HG03108 (cell line): ENCODE results near the gene RPRD2.

Experiments
- ATAC-seq: cut with Tn5 transposase; IDR thresholded peaks from one replicate; pipeline ENCODE4 v1.9.1; 2021; ENCODE audit warnings: moderate library complexity; ENCODE audit not compliant: unreplicated experiment

RPRD2 gene

DNA sequence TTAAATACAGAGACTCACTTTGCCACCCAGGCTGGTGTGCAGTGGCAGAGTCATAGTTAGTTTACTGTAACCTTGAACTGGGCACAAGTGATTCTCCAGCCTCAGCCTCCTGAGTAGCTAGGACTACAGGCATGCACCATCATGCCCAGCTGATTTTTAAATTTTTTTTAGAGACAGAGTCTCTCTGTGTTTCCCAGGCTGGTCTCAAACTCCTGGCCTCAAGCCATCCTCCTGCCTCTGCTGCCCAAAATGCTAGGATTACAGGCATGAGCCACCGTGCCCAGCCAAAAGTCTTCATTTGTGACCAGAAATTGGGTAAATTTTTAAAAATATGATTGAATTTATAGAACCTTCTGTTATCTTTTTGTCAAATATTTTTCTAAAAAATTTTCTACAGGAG lies 105.3 kb downstream of the RPRD2 start:
- no peak for ATAC-seq

DNA sequence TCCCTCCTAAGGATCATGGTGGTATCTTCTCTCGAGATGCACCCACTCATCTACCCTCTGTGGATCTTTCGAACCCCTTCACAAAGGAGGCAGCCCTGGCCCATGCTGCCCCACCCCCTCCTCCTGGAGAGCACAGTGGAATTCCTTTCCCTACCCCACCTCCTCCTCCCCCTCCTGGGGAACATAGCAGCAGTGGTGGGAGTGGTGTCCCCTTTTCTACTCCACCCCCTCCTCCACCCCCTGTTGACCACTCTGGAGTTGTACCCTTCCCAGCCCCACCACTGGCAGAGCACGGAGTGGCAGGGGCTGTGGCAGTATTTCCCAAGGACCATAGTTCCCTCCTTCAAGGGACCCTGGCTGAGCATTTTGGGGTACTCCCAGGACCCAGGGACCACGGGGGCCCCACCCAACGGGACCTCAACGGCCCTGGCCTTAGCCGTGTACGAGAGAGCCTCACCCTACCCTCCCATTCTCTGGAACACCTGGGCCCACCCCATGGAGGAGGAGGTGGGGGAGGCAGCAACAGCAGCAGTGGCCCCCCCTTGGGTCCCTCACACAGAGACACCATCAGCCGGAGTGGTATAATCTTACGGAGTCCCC lies 108.8 kb downstream of the RPRD2 start:
- no peak for ATAC-seq

DNA sequence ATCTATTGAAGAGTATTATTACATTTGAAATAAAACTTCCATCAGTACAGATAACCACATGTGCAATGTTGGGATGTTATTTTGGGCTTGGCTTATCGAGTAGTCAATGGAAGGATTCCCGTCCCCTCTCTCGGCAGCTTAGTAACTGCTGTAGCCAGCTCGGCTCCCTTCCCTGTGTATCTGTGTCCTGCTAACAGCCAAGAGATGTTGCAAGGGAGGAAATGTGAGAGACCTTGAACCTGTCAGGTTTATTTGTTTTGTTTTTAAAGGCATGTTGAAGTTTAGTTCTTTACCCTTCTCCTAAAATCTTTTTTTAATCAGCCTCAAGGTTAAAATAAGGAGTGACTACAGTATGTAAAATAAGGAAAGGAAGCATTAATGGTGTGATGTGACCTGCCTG lies 109.7 kb downstream of the RPRD2 start:
- ATAC-seq: no peak

DNA sequence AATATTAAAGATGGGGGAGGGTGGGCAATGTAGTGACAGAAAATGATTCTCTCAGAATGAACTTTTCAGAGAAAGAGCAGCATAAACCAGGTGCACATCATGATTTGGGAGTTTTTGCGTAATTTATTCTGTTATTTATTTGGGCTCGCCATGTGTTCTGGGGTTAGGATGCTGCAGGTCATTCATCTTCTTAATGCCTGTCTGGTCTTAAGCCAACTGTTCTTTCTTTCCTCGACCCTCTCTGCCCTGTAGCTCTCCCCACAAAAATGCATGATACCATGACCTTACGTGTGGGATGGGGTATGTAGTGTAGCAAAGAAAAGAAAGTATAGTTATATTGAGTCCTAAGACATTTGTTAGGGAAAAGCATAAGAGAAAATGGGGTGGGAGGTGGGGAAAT lies 110.9 kb downstream of the RPRD2 start:
- ATAC-seq: no peak

GRCh38 chr1:150476754-150477153 lies 112.8 kb downstream of the RPRD2 start:
- ATAC-seq: no peak

GRCh38 chr1:150477320-150477719 lies 113.4 kb downstream of the RPRD2 start:
- ATAC-seq: no peak

GRCh38 chr1:150477733-150478132 lies 113.8 kb downstream of the RPRD2 start:
- ATAC-seq: no peak

DNA sequence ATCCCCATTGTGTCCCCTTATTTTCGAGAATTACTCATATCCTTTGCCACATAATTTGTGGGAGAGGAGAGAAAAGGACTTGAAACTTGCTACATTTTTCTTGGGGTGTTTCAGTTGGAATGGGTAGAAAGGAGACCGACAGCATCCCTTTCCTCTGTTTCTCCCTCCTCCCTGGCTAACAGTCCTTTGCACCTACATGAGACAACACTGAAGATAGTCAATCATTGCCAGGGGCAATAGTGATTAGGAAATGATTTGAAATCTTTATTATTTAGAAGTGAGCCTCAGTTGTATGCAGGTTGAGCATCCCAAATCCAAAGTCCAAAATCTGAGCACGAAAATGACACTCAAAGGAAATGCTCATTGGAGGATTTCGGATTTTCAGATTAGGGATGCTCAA lies 115.4 kb downstream of the RPRD2 start:
- ATAC-seq: no peak

- ATAC-seq: no peak
These were observed 116.0 kb downstream of the RPRD2 start for GRCh38 chr1:150479927-150480352.

DNA sequence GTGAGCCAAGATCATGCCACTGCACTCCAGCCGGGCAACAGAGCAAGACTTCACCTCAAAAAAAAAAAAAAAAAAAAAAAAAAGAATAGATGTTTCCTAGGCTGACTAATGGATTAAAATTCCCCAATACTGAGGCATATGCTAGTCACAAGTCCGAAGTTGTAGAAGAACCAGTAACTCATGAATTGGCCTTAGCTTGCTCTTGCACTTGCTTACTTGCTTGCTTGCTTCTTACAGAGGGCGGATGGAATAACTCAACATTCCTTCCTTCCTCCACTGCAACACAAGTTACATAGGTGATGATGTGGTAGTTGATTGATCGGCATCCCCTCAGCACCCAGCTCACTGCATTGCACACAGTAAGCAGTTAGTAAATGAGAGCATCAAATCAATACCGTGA lies 120.5 kb downstream of the RPRD2 start:
- ATAC-seq: no peak

GRCh38 chr1:150484861-150485260 lies 120.9 kb downstream of the RPRD2 start:
- ATAC-seq: no peak

GRCh38 chr1:150486966-150487762 lies 123.2 kb downstream of the RPRD2 start, which contains the start of gene TARS2:
Gene TARS2 (plus strand): TSS chr1:150487419. CDS start chr1:150487451, 32 bp downstream.
- ATAC-seq: peak; percentile 100

GRCh38 chr1:150487763-150488115 lies 123.8 kb downstream of the RPRD2 start:
- ATAC-seq: no peak

DNA sequence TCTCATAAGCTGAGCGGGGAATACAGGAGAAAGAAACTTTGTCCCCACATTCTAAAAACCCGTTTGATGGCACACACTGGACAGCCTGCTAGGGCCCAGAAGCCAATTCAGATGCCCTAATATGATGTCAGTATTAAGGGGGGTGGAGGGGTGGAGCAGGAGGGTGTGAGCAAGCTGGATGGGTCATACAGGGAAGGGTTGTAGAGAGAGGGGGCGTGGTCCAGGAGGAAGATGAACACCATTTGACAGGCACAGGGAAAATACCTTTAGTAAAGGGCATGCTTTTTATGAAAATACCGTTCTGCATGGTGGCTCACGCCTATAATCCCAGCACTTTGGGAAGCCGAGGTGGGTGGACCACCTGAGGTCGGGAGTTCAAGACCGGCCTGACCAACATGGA lies 129.2 kb downstream of the RPRD2 start:
- ATAC-seq: no peak

- ATAC-seq: no peak
These were observed 134.4 kb downstream of the RPRD2 start for GRCh38 chr1:150498342-150498741.

DNA sequence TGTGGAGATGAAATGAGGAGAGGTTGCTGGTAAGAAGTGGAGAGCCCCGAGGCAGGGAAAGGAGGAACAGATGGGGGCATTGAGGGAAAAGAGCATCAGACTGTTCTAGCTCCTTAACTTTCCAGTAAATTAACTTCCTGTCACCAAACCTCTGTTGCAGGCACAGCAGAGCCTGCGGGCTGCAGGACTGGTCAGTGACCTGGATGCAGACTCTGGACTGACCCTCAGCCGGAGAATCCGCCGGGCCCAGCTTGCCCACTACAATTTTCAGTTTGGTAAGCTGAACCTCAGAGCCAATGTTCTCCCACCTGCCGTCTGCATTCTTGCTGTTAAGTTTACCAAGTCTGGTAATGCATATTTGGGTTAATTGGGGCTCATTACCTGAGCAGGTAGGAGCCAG lies 141.5 kb downstream of the RPRD2 start:
- ATAC-seq: no peak

GRCh38 chr1:150507912-150508864 lies 144.2 kb downstream of the RPRD2 start, which contains the start of gene ECM1:
Gene ECM1 (plus strand): TSS chr1:150508109. CDS start chr1:150508210, 101 bp downstream.
- no peak for ATAC-seq

DNA sequence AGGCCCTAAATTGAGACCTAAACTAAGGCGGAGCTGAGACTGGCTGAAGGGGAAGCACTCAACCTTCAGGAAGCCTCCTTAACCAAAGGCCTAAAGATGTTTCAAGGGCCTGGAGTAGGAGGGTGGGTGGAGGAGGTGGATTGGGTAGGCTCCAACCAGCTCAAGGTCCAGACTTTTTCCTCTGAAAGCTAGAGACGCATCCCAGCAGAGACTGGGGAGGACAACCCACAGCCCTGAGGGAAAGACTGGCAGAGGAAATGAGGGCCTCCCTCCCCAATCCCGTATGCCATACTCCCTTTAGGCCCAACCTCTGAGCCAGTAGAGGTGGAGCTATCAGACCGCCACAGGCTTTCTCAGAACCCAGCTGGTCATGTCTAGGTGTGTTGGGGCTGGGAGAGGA lies 145.0 kb downstream of the RPRD2 start:
- no peak for ATAC-seq

DNA sequence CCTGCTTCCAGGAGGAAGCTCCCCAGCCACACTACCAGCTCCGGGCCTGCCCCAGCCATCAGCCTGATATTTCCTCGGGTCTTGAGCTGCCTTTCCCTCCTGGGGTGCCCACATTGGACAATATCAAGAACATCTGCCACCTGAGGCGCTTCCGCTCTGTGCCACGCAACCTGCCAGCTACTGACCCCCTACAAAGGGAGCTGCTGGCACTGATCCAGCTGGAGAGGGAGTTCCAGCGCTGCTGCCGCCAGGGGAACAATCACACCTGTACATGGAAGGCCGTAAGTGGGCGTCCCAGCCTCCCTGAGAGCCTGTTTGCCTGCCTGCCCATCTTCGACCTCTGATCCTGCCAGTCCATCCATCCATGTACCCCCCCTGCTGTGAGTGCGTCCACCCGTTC lies 147.6 kb downstream of the RPRD2 start:
- ATAC-seq: no peak

GRCh38 chr1:150511985-150512660 lies 148.2 kb downstream of the RPRD2 start:
- no peak for ATAC-seq

DNA sequence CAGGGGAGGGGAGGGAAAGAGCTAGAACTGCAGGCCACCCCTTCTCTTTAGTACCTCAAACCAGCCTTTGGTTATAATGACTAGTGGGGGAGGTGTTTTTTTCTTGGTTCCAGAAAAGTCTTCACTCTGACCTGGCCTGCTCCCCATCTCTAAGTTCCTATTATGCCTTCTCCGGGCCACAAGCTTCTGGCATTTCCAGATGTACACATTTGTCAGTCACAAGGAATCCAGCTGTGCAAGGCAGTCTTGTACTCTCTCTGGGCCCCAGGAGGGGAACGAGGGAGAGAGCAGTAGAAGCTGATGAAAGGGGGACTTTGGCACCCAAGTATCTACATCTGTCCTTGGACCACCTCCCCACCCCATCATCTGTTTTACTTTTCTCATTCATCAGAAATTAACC lies 148.9 kb downstream of the RPRD2 start:
- ATAC-seq: no peak
